ENCODE results near the gene ZBTB45.

Gene ZBTB45

DNA sequence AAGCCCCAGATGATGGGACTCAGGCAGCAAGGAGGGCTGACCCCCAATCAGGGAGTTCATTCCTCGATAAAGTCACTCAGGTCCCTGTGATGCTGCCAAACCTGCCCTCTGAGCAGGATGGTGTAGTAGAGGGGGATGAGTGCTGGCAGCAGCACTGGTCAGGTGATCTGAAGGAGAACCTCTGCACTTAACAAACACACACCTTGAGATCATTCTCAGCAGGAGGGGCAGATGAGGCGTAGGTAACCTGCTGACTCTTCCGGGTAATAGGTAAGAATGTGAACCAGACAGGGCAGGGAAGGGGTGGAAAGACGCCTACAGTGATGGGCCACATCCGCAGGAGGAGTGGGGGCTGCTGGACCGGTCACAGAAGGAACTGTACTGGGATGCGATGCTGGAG is 40.3 kb downstream of the ZBTB45 start:
- TF ChIP-seq TAF1 (IDR thresholded peaks at IDR 0.05; ENCODE audit: borderline replicate concordance, insufficient read depth, low read length) (no peak), FOXP2 (optimal IDR thresholded peaks at IDR 0.05; ENCODE audit: borderline replicate concordance, extremely low read depth, extremely low read length, insufficient read depth) (no peak), REST (IDR thresholded peaks at IDR 0.05; ENCODE audit: insufficient read depth in 1 of 2, low read depth in 2 of 2, low read length in 2 of 2) (no peak), SIN3A (IDR thresholded peaks at IDR 0.05; ENCODE audit: borderline replicate concordance, insufficient read depth, low read length) (no peak), POLR2AphosphoS5 (IDR thresholded peaks at IDR 0.05; ENCODE audit: low read depth, low read length) (no peak)

GRCh38 chr19:58477871-58478270 is 41.7 kb downstream of the ZBTB45 start:
- TF ChIP-seq POLR2AphosphoS5 (IDR thresholded peaks at IDR 0.05; ENCODE audit: low read depth, low read length) (no peak), REST (IDR thresholded peaks at IDR 0.05; ENCODE audit: insufficient read depth in 1 of 2, low read depth in 2 of 2, low read length in 2 of 2) (no peak), SIN3A (IDR thresholded peaks at IDR 0.05; ENCODE audit: borderline replicate concordance, insufficient read depth, low read length) (no peak), FOXP2 (optimal IDR thresholded peaks at IDR 0.05; ENCODE audit: borderline replicate concordance, extremely low read depth, extremely low read length, insufficient read depth) (no peak), TAF1 (IDR thresholded peaks at IDR 0.05; ENCODE audit: borderline replicate concordance, insufficient read depth, low read length) (no peak)

- no peak for TF ChIP-seq FOXP2 (optimal IDR thresholded peaks at IDR 0.05; ENCODE audit: borderline replicate concordance, extremely low read depth, extremely low read length, insufficient read depth)
- TF ChIP-seq SIN3A (IDR thresholded peaks at IDR 0.05; ENCODE audit: borderline replicate concordance, insufficient read depth, low read length) = no peak
- TF ChIP-seq REST (IDR thresholded peaks at IDR 0.05; ENCODE audit: insufficient read depth in 1 of 2, low read depth in 2 of 2, low read length in 2 of 2) = no peak
- no peak for TF ChIP-seq POLR2AphosphoS5 (IDR thresholded peaks at IDR 0.05; ENCODE audit: low read depth, low read length)
- TF ChIP-seq TAF1 (IDR thresholded peaks at IDR 0.05; ENCODE audit: borderline replicate concordance, insufficient read depth, low read length) = no peak
Observed at GRCh38 chr19:58477130-58477529, 42.5 kb downstream of the ZBTB45 start.

GRCh38 chr19:58476498-58477015 is 43.1 kb downstream of the ZBTB45 start:
- TF ChIP-seq TAF1 (IDR thresholded peaks at IDR 0.05; ENCODE audit: borderline replicate concordance, insufficient read depth, low read length) = no peak
- TF ChIP-seq REST (IDR thresholded peaks at IDR 0.05; ENCODE audit: insufficient read depth in 1 of 2, low read depth in 2 of 2, low read length in 2 of 2) = no peak
- TF ChIP-seq FOXP2 (optimal IDR thresholded peaks at IDR 0.05; ENCODE audit: borderline replicate concordance, extremely low read depth, extremely low read length, insufficient read depth) = no peak
- no peak for TF ChIP-seq SIN3A (IDR thresholded peaks at IDR 0.05; ENCODE audit: borderline replicate concordance, insufficient read depth, low read length)
- no peak for TF ChIP-seq POLR2AphosphoS5 (IDR thresholded peaks at IDR 0.05; ENCODE audit: low read depth, low read length)
